ENCODE data around the gene ANXA6. TPM values are rescaled to one million over a fixed set of nuclear protein-coding genes. Genes with fewer than 3 reads are reported as not detected.

ANXA6 gene
- total and polyA plus RNA-seq, 2 of the 4 experiments (the other 2 are of a cell fraction), result 355 to 610 TPM

DNA sequence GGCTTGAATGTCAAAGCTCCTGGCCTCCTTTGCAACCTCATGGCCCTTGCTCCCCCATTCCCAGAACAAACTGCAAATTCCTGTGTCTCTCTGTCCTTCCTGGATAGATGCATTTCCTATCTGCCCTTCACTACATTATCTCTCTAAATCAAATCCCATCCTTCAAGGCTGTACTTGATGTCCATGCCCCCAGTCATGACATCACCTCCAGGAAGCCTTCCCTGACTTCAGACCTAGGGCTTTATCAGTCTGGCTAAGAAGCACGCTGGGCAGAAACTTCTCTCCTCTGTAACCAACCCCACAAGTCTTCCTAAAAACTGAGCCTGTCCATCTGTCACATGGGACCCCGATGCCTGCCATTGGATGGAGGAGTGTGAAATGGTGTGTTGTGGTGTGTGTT lies 51.1 kb downstream of the ANXA6 start:
- in situ Hi-C loops (cut with MboI; ENCODE audit: low sequenced_read_pairs) (no loop called here), intact Hi-C loops (cut with micrococcal nuclease) (no loop called here), dilution Hi-C loops (cut with HindIII; ENCODE audit: low sequenced_read_pairs, unreplicated experiment) (no loop called here)
- Histone ChIP-seq H3K14ac (replicated peaks; ENCODE audit: low read depth, low read length) (no peak overlapping the region), H3K4ac (ENCODE audit: low read depth, low read length) (no peak overlapping the region), H2AK9ac (replicated peaks; ENCODE audit: low read depth, low read length, poor library complexity) (no peak overlapping the region), H4K8ac (ENCODE audit: low read depth in 2 of 2, low read length in 2 of 2) (no peak overlapping the region), H3K9me1 (ENCODE audit: insufficient read depth, low read length) (peaks cover 30% of the 10 kb centered on the region), H3K18ac (ENCODE audit: low read depth, low read length) (no peak overlapping the region), H3K79me1 (ENCODE audit: low read depth in 1 of 2, low read length in 2 of 2) (peaks cover 33 to 64% of the 10 kb centered on the region in 2 experiments), H2AK5ac (ENCODE audit: low read depth, low read length) (no peak overlapping the region), H4K5ac (ENCODE audit: low read depth, low read length) (no peak overlapping the region), H2AFZ (replicated peaks; ENCODE audit: low read length, poor library complexity) (no peak overlapping the region), H3K4me3 (ENCODE audit: insufficient read depth, low read depth, low read length) (no peak overlapping the region), H3K27me3 (ENCODE audit: control insufficient read depth, insufficient read depth, low read length) (no peaks in the 10 kb centered on the region), H2BK15ac (ENCODE audit: low read depth, low read length) (no peak overlapping the region), H3K36me3 (ENCODE audit: control insufficient read depth, insufficient read depth, low read length) (peaks cover 79% of the 10 kb centered on the region), H2BK120ac (ENCODE audit: low read depth, low read length) (no peak overlapping the region), H3K23ac (ENCODE audit: low read depth, low read length) (no peak overlapping the region), H4K91ac (ENCODE audit: insufficient read depth, low read depth, low read length) (no peak overlapping the region), H3K4me2 (ENCODE audit: low read depth, low read length) (no peak overlapping the region), H3K27ac (ENCODE audit: insufficient read depth, low read length) (no peak overlapping the region), H3K9ac (ENCODE audit: low read depth, low read length) (no peak overlapping the region), H2BK5ac (ENCODE audit: low read depth, low read length, poor library complexity, severe bottlenecking) (no peak overlapping the region), H4K20me1 (ENCODE audit: insufficient read depth, low read length) (peaks cover 10% of the 10 kb centered on the region; the same call in 1 of the 2 replicates), H3K4me1 (ENCODE audit: control insufficient read depth, insufficient read depth, low read length) (peaks cover 16% of the 10 kb centered on the region), H2BK20ac (ENCODE audit: low read depth, low read length) (no peak overlapping the region), H3K56ac (ENCODE audit: extremely low read depth, insufficient read depth, low read length) (no peak overlapping the region), H3K9me3 (ENCODE audit: control insufficient read depth, insufficient read depth, low read length) (no peaks in the 10 kb centered on the region)
- ChIA-PET POLR2A (ENCODE audit: unreplicated experiment) (no interaction called here), CTCF (no interaction called here)
- BruUV-seq (replicated peaks), result no TSS peak
- WGBS, 2 experiments (ENCODE audit: extremely low coverage in 2 of 2, insufficient read length in 1 of 2), result no CpG with 5 or more reads among the region's 2 CpGs
- ATAC-seq (ENCODE audit: low read depth) (no peak), DNase-seq (no peak)
- TF ChIP-seq MXI1 (IDR thresholded peaks at IDR 0.05; ENCODE audit: borderline replicate concordance, low read depth, low read length) (no peak), RFX5 (IDR thresholded peaks at IDR 0.05; ENCODE audit: low read depth, low read length) (no peak), MAFK (IDR thresholded peaks at IDR 0.05; ENCODE audit: low read depth, low read length) (no peak), CHD1 (IDR thresholded peaks at IDR 0.05; ENCODE audit: low read depth, low read length) (no peak), BHLHE40 (IDR thresholded peaks at IDR 0.05; ENCODE audit: low read depth, low read length) (no peak), FOS (IDR thresholded peaks at IDR 0.05; ENCODE audit: low read depth, low read length) (no peak), CTCF (conservative IDR thresholded peaks at IDR 0.05; ENCODE audit: low read depth, low read length) (no peak)
- TF ChIP-seq, protein P1, sequence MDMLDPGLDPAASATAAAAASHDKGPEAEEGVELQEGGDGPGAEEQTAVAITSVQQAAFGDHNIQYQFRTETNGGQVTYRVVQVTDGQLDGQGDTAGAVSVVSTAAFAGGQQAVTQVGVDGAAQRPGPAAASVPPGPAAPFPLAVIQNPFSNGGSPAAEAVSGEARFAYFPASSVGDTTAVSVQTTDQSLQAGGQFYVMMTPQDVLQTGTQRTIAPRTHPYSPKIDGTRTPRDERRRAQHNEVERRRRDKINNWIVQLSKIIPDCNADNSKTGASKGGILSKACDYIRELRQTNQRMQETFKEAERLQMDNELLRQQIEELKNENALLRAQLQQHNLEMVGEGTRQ (IDR thresholded peaks at IDR 0.05; ENCODE audit: low read depth, low read length), result no peak

All from IMR-90 (cell line).